H1 (cell line): ENCODE data around the gene B4GALT5. TPM values are rescaled to one million over a fixed set of nuclear protein-coding genes. Genes with fewer than 3 reads are reported as not detected.

ENCODE experiments used
- CTCF ChIA-PET: fragments of 300-600 bp; sonication (Branson Sonifier 250); formaldehyde crosslinking; loops from one replicate; lab custom pipeline; 2021; ENCODE audit not compliant: partially characterized antibody; lab: Charles Lee
- POLR2A ChIA-PET: fragments of 300-600 bp; sonication (Branson Sonifier 250); formaldehyde crosslinking; loops from one replicate; lab custom pipeline; 2021; ENCODE audit warnings: inconsistent platforms; ENCODE audit not compliant: partially characterized antibody; lab: Charles Lee
- DNase-seq, 2 experiments: peaks; one replicate each; pipeline versions ENCODE4 v3.0.0 to v3.0.0-alpha.2; 2010 to 2022; ENCODE audit warnings: low spot score in 2 of 2, low read depth in 1 of 2, mixed read lengths in 1 of 2
- FAIRE-seq: peaks from 2 replicates; lab custom pipeline; 2011; peaks lifted over from hg19 to GRCh38; lab: Jason Lieb, UNC
- H2AFZ ChIP-seq: 2 replicates; pipeline ENCODE4 v1.8.1; 2012; ENCODE audit warnings: low read length, inconsistent platforms
- H2AK5ac ChIP-seq: 2 replicates; pipeline ENCODE4 v1.6.1; 2013; ENCODE audit warnings: low read depth, low read length
- H2BK120ac ChIP-seq: replicated peaks from 2 replicates; pipeline ENCODE3; 2013; ENCODE audit warnings: low read depth, low read length, inconsistent platforms
- H2BK12ac ChIP-seq: 2 replicates; pipeline ENCODE4 v1.6.1; 2013; ENCODE audit warnings: low read depth, low read length
- H2BK15ac ChIP-seq: 2 replicates; pipeline ENCODE4 v1.6.1; 2013; ENCODE audit warnings: low read length
- H2BK20ac ChIP-seq: 2 replicates; pipeline ENCODE4 v1.6.1; 2013; ENCODE audit warnings: low read length
- H2BK5ac ChIP-seq: 2 replicates; pipeline ENCODE4 v1.6.1; 2013; ENCODE audit warnings: low read depth, low read length
- H3K14ac ChIP-seq: 2 replicates; pipeline ENCODE4 v1.6.1; 2013; ENCODE audit warnings: inconsistent platforms; ENCODE audit not compliant: insufficient read length
- H3K18ac ChIP-seq: 2 replicates; pipeline ENCODE4 v1.6.1; 2013; ENCODE audit warnings: low read length; ENCODE audit errors: extremely low read depth
- H3K23ac ChIP-seq: 2 replicates; pipeline ENCODE4 v1.6.1; 2013; ENCODE audit warnings: inconsistent platforms; ENCODE audit not compliant: insufficient read length
- H3K23me2 ChIP-seq: 2 replicates; pipeline ENCODE4 v1.6.1; 2013; ENCODE audit warnings: low read depth, low read length
- H3K27ac ChIP-seq: 2 replicates; pipeline ENCODE4 v1.6.1; 2011; ENCODE audit warnings: low read depth, low read length, inconsistent platforms
- H3K27me3 ChIP-seq, 4 experiments: replicated peaks in 1 of 4; 1 replicate in 1 of 4; 2 replicates in 3 of 4; pipeline versions ENCODE4 v1.6.1 to v1.8.1; 2011 to 2013; ENCODE audit warnings: low read length in 3 of 4, mild to moderate bottlenecking in 3 of 4, inconsistent platforms in 2 of 4, mixed read lengths in 2 of 4, moderate library complexity in 1 of 4; ENCODE audit not compliant: control insufficient read depth in 3 of 4, insufficient read depth in 3 of 4; ENCODE audit errors: extremely low read depth in 1 of 4
- H3K36me3 ChIP-seq, 4 experiments: 2 replicates each; pipeline versions ENCODE4 v1.6.1 to v1.8.1; 2011 to 2013; ENCODE audit warnings: mild to moderate bottlenecking in 4 of 4, low read length in 3 of 4, moderate library complexity in 2 of 4, control low read depth in 1 of 4, inconsistent platforms in 1 of 4; ENCODE audit not compliant: insufficient read depth in 4 of 4, control insufficient read depth in 2 of 4
- H3K4ac ChIP-seq: replicated peaks from 2 replicates; pipeline ENCODE3; 2013; ENCODE audit warnings: low read length, low read depth, mixed read lengths, inconsistent platforms; ENCODE audit not compliant: insufficient read length
- H3K4me1 ChIP-seq, 4 experiments: replicated peaks in 1 of 4; 1 replicate in 1 of 4; 2 replicates in 3 of 4; pipeline versions ENCODE4 v1.6.1 to v1.8.1; 2011 to 2013; ENCODE audit warnings: low read length in 3 of 4, inconsistent platforms in 2 of 4, mixed read lengths in 1 of 4; ENCODE audit not compliant: insufficient read depth in 4 of 4, control insufficient read depth in 3 of 4
- H3K4me2 ChIP-seq, 2 experiments: 2 replicates each; pipeline versions ENCODE4 v1.6.1 to v1.8.1; 2011 to 2013; ENCODE audit warnings: low read depth in 2 of 2, low read length in 2 of 2, control low read depth in 1 of 2, inconsistent platforms in 1 of 2, mild to moderate bottlenecking in 1 of 2; ENCODE audit not compliant: insufficient read depth in 1 of 2
- H3K4me3 ChIP-seq, 4 experiments: fragments of 200-600, 300-600 bp in 1 of 4; sonication (generic), shearing (Covaris generic), sonication (Bioruptor Twin) in 1 of 4; 2 replicates each; pipeline versions ENCODE4 v1.5.1 to v1.8.1; 2011 to 2016; ENCODE audit warnings: low read length in 4 of 4, low read depth in 3 of 4, control low read depth in 2 of 4, inconsistent platforms in 2 of 4, mild to moderate bottlenecking in 2 of 4, mixed read lengths in 1 of 4, moderate library complexity in 1 of 4; ENCODE audit not compliant: insufficient read depth in 2 of 4; ENCODE audit errors: extremely low read depth in 1 of 4
- H3K56ac ChIP-seq: replicated peaks from 2 replicates; pipeline ENCODE3; 2013; ENCODE audit warnings: low read depth, mild to moderate bottlenecking, mixed read lengths, low read length, inconsistent platforms; ENCODE audit not compliant: insufficient read length
- H3K79me1 ChIP-seq: 2 replicates; pipeline ENCODE4 v1.6.1; 2013; ENCODE audit warnings: low read depth, low read length, control low read depth
- H3K79me2 ChIP-seq, 2 experiments: 2 replicates each; pipeline versions ENCODE4 v1.6.1 to v1.8.1; 2012 to 2013; ENCODE audit warnings: low read length in 2 of 2, mild to moderate bottlenecking in 2 of 2, inconsistent platforms in 1 of 2; ENCODE audit not compliant: insufficient read depth in 2 of 2, control insufficient read depth in 1 of 2
- H3K9ac ChIP-seq, 4 experiments: replicated peaks in 1 of 4; 1 replicate in 1 of 4; 2 replicates in 3 of 4; pipeline versions ENCODE4 v1.6.1 to v1.8.1; 2011 to 2013; ENCODE audit warnings: low read depth in 3 of 4, low read length in 3 of 4, control low read depth in 2 of 4, mild to moderate bottlenecking in 2 of 4, moderate library complexity in 2 of 4, inconsistent platforms in 1 of 4; ENCODE audit errors: extremely low read depth in 1 of 4
- H3K9me3 ChIP-seq, 2 experiments: 2 replicates each; pipeline versions ENCODE4 v1.6.1 to v1.8.1; 2012 to 2013; ENCODE audit warnings: mild to moderate bottlenecking in 2 of 2, moderate library complexity in 2 of 2, control low read depth in 1 of 2, inconsistent platforms in 1 of 2, low read depth in 1 of 2, low read length in 1 of 2, mixed read lengths in 1 of 2; ENCODE audit not compliant: insufficient read depth in 2 of 2
- H4K20me1 ChIP-seq, 2 experiments: replicated peaks in 1 of 2; 2 replicates each; pipeline versions ENCODE3 to v1.8.1; 2011 to 2013; ENCODE audit warnings: inconsistent platforms in 2 of 2, low read length in 2 of 2, mild to moderate bottlenecking in 1 of 2; ENCODE audit not compliant: insufficient read depth in 2 of 2, control insufficient read depth in 1 of 2
- H4K5ac ChIP-seq: 2 replicates; pipeline ENCODE4 v1.6.1; 2013; ENCODE audit warnings: low read length, low read depth, mixed read lengths, inconsistent platforms; ENCODE audit not compliant: insufficient read length
- H4K8ac ChIP-seq: 2 replicates; pipeline ENCODE4 v1.8.0; 2013; ENCODE audit warnings: mild to moderate bottlenecking, moderate library complexity, low read length, inconsistent platforms; ENCODE audit not compliant: insufficient read depth; ENCODE audit errors: extremely low read depth
- H4K91ac ChIP-seq: replicated peaks from 2 replicates; pipeline ENCODE3; 2013; ENCODE audit warnings: low read length, mixed read lengths, inconsistent platforms; ENCODE audit not compliant: insufficient read length
- GABPA ChIP-seq: IDR thresholded peaks from 2 replicates; pipeline ENCODE4 v1.6.1; 2011; ENCODE audit warnings: mild to moderate bottlenecking, low read length, moderate library complexity, borderline replicate concordance; ENCODE audit not compliant: insufficient read depth
- KDM1A ChIP-seq: fragments of 200-600, 300-600 bp; sonication (generic); IDR thresholded peaks from 2 replicates; pipeline ENCODE4 v1.7.1; 2016; ENCODE audit warnings: mild to moderate bottlenecking, low read length, borderline replicate concordance
- MAFK ChIP-seq: IDR thresholded peaks from 2 replicates; pipeline ENCODE4 v1.6.1; 2012; ENCODE audit warnings: low read depth, mild to moderate bottlenecking, improper control_type of control experiment, low read length
- MAX ChIP-seq: IDR thresholded peaks from 2 replicates; pipeline ENCODE4 v1.6.1; 2012; ENCODE audit warnings: inconsistent platforms
- PHF8 ChIP-seq: fragments of 200-600 bp; sonication (generic); conservative IDR thresholded peaks from 2 replicates; pipeline ENCODE4 v1.7.1; 2012; ENCODE audit warnings: low read depth, mild to moderate bottlenecking, inconsistent platforms, low read length, moderate library complexity
- RAD21 ChIP-seq, 2 experiments: IDR thresholded peaks in 1 of 2; conservative IDR thresholded peaks in 1 of 2; 2 replicates each; pipeline ENCODE4 v1.6.1; 2011; ENCODE audit warnings: low read depth in 2 of 2, low read length in 2 of 2, improper control_type of control experiment in 1 of 2, inconsistent platforms in 1 of 2, mild to moderate bottlenecking in 1 of 2, moderate library complexity in 1 of 2
- RBBP5 ChIP-seq: IDR thresholded peaks from 2 replicates; pipeline ENCODE4 v1.7.1; 2012; ENCODE audit warnings: low read depth, mild to moderate bottlenecking, inconsistent platforms, low read length, moderate library complexity, borderline replicate concordance
- RFX5 ChIP-seq: IDR thresholded peaks from 2 replicates; pipeline ENCODE4 v1.6.1; 2011; ENCODE audit warnings: low read depth, low read length, improper control_type of control experiment, borderline replicate concordance
- SIRT6 ChIP-seq: IDR thresholded peaks from one replicate; pipeline ENCODE4 v1.7.1; 2012; ENCODE audit warnings: low read length, inconsistent platforms
- SP1 ChIP-seq: IDR thresholded peaks from 2 replicates; pipeline ENCODE4 v1.6.1; 2011; ENCODE audit warnings: low read depth, low read length
- TBP ChIP-seq: IDR thresholded peaks from 2 replicates; pipeline ENCODE4 v1.6.1; 2011; ENCODE audit warnings: low read depth, low read length, improper control_type of control experiment
- WGBS, 2 experiments: shearing (Covaris generic) in 1 of 2; methylation state at CpG; one replicate each; pipeline versions ENCODE4 v1.1.6 to v1.1.7; 2013 to 2015; ENCODE audit warnings: low lambda C conversion rate in 2 of 2, mixed read lengths in 2 of 2, inconsistent platforms in 1 of 2, low coverage in 1 of 2, missing lambda C conversion rate in 1 of 2; ENCODE audit not compliant: insufficient replicate concordance in 2 of 2, insufficient coverage in 1 of 2, insufficient read length in 1 of 2; ENCODE audit errors: extremely low coverage in 1 of 2, missing lambda C conversion rate in 1 of 2; 5-methylcytosine and 5-hydroxymethylcytosine counted together
- polyA plus RNA-seq, 7 experiments: library from polyadenylated mRNA; depleted of rRNA in 3 of 7; stranded (reverse) in 5 of 7; unstranded in 2 of 7; fragments of >200 nt in 5 of 7; fragments of 200-250 nt in 2 of 7; gene quantifications; 1 replicate in 5 of 7; 2 replicates in 1 of 7; 4 replicates in 1 of 7; pipeline versions ENCODE4 v1.2.1 to v1.2.3, GENCODE V29; 2011 to 2013; ENCODE audit warnings: missing spikeins in 2 of 7, mixed read lengths in 2 of 7
- total RNA-seq: library from RNA; stranded (reverse); fragmentation: NEBNext Ultra II Directional; extraction: Animal tissue kit (Norgen Biotek cat#: 25700); gene quantifications from 2 replicates; pipeline ENCODE4 v1.2.1, GENCODE V29; 2021
- TF ChIP-seq, protein P1 (sequence below): IDR thresholded peaks from 2 replicates; pipeline ENCODE4 v1.6.1; 2012; ENCODE audit warnings: inconsistent platforms

B4GALT5 gene
- total and polyA plus RNA-seq, 2 of the 8 experiments (the other 6 are each of a cell fraction or from before 2014, with no cell fraction given) = 46.5 to 75.4 TPM

GRCh38 chr20:49701241-49701790 lies 12.4 kb downstream of the B4GALT5 start:
- Histone ChIP-seq H3K14ac (no peak overlapping the region), H2BK20ac (no peak overlapping the region), H3K4me3 (no peak overlapping the region), H4K8ac (no peak overlapping the region), H2BK5ac (no peak overlapping the region), H2AFZ (no peak overlapping the region), H3K79me2 (peaks cover 52 to 98% of the 10 kb centered on the region in 2 experiments), H2BK120ac (no peak overlapping the region), H3K9ac (no peak overlapping the region), H3K23ac (no peak overlapping the region), H2AK5ac (no peak overlapping the region), H4K5ac (no peak overlapping the region), H2BK15ac (no peak overlapping the region), H3K27ac (no peak overlapping the region), H3K9me3 (no peaks in the 10 kb centered on the region), H3K4ac (no peak overlapping the region), H4K20me1 (peaks cover 18 to 37% of the 10 kb centered on the region in 2 experiments), H3K79me1 (no peaks in the 10 kb centered on the region), H3K56ac (no peak overlapping the region), H3K27me3 (no peaks in the 10 kb centered on the region), H3K36me3 (no peaks in the 10 kb centered on the region), H3K4me2 (no peak overlapping the region), H3K18ac (no peak overlapping the region), H2BK12ac (no peak overlapping the region), H3K23me2 (no peaks in the 10 kb centered on the region), H4K91ac (no peak overlapping the region), H3K4me1 (peaks cover 2 to 13% (median 8%) of the 10 kb centered on the region in 4 experiments; a peak in 6 of 7 replicates)
- no peak for DNase-seq
- POLR2A ChIA-PET = interaction anchor here (1.4 kb wide), 1 partner anchor 10 kb away, joined by 3 read pairs; no protein-coding TSS in a partner anchor
- CTCF ChIA-PET = interaction anchor here (0.6 kb wide), 1 partner anchor 87 kb away, joined by 3 read pairs; no protein-coding TSS in a partner anchor
- no peak for FAIRE-seq
- 84% methylated on average over 5 of the region's 5 CpGs; no CpG with 5 or more reads in 1 of the 2 experiments for WGBS, 2 experiments
- TF ChIP-seq GABPA = no peak
- TF ChIP-seq TBP = no peak
- no peak for TF ChIP-seq RBBP5
- TF ChIP-seq, protein P1, sequence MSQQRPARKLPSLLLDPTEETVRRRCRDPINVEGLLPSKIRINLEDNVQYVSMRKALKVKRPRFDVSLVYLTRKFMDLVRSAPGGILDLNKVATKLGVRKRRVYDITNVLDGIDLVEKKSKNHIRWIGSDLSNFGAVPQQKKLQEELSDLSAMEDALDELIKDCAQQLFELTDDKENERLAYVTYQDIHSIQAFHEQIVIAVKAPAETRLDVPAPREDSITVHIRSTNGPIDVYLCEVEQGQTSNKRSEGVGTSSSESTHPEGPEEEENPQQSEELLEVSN = no peak
- no peak for TF ChIP-seq SIRT6
- TF ChIP-seq MAX = no peak
- no peak for TF ChIP-seq RFX5
- TF ChIP-seq PHF8 = no peak
- TF ChIP-seq MAFK = no peak
- no peak for TF ChIP-seq SP1
- no peak for TF ChIP-seq KDM1A
- no peak for TF ChIP-seq RAD21 (IDR thresholded peaks at IDR 0.05 in 1 of 2, conservative IDR thresholded peaks at IDR 0.05 in 1 of 2; ENCODE audit: low read depth in 2 of 2, low read length in 2 of 2)
